ENCODE results near the gene A1BG.
"Not testable (repeated sequence)": the region's sequence is repeated elsewhere in the genome, so short reads cannot be mapped to it uniquely, and the experiment has no call there.

Gene A1BG

GRCh38 chr19:58357481-58358145 lies 4.3 kb upstream of the A1BG start:
- DNase-seq, result no peak

GRCh38 chr19:58356766-58357480 lies 3.6 kb upstream of the A1BG start:
- peak in 1 of 5 experiments; percentile 39 for DNase-seq

GRCh38 chr19:58355908-58356765 lies 2.8 kb upstream of the A1BG start:
- DNase-seq, result peak in 2 of 5 experiments; percentile 27 to 84

GRCh38 chr19:58355215-58355796 lies 2.0 kb upstream of the A1BG start:
- DNase-seq, result no peak

- DNase-seq, result no peak
Measured at GRCh38 chr19:58354478-58355030, 1.3 kb upstream of the A1BG start.

GRCh38 chr19:58353717-58354477 lies 605 bp upstream of the A1BG start:
- no peak for DNase-seq

GRCh38 chr19:58351990-58352755 lies 1.1 kb downstream of the A1BG start:
- DNase-seq, result no peak

- DNase-seq, result no peak
Measured at GRCh38 chr19:58351558-58351878, 1.8 kb downstream of the A1BG start.

- DNase-seq, result no peak
Measured at GRCh38 chr19:58350871-58351557, 2.3 kb downstream of the A1BG start.

- DNase-seq, result no peak
Measured at GRCh38 chr19:58350001-58350861, 3.1 kb downstream of the A1BG start.

GRCh38 chr19:58349590-58349989 lies 3.7 kb downstream of the A1BG start:
- no peak for DNase-seq

- DNase-seq, result not testable (repeated sequence)
Measured at GRCh38 chr19:58348080-58348479, 5.2 kb downstream of the A1BG start.

- peak; percentile 36 to 72 (median 64) for DNase-seq
Measured at GRCh38 chr19:58346961-58347929, 6.0 kb downstream of the A1BG start.

- DNase-seq, result no peak
Measured at GRCh38 chr19:58345558-58345957, 7.7 kb downstream of the A1BG start.

- no peak for DNase-seq
Measured at GRCh38 chr19:58338825-58339558, 14.3 kb downstream of the A1BG start.

- DNase-seq, result no peak
Measured at GRCh38 chr19:58338336-58338735, 15.0 kb downstream of the A1BG start.

- no peak for DNase-seq
Measured at GRCh38 chr19:58336820-58337219, 16.5 kb downstream of the A1BG start.

- DNase-seq, result no peak
Measured at GRCh38 chr19:58336216-58336615, 17.1 kb downstream of the A1BG start.
